Left forelimb (tissue), 1 donor: ENCODE measurements around the gene CHD5.

Source experiments
- DNase-seq: peaks from one replicate; pipeline ENCODE4 v3.0.0-alpha.2; 2018; ENCODE audit warnings: low spot score

The CHD5 gene

DNA sequence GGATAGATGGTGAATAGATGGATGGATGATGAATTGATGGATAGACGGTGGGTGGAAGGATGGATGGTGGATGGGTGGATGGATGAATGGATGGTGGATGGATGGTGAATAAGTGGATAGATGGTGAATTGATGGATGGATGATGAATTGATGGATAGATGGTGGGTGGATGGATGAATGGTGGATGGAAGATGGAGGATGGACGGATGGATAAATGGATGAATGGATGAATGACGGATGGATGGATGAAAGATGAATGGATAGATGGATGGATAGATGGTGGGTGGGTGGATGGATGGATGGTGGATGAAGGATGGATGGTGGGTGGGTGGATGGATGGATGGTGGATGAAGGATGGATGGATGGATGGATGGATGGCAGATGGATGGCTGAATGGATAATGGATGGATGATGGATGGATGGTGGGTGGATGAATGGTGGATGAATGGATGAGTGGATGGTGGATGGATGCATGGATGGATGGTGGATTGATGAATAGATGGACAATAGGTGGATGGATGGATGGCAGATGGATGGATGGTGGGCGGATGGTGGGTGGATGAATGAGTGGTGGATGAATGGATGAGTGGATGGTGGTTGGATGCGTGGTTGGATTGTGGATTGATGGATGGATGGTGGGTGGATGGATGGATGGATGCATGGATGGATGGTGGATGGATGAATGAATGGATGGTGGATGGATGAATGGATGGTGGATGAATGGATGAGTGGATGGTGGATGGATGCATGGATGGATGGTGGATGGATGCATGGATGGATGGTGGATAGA lies 5.3 kb downstream of the CHD5 start:
- no peak for DNase-seq

- no peak for DNase-seq
These were observed 7.6 kb downstream of the CHD5 start for GRCh38 chr1:6172549-6172948.

DNA sequence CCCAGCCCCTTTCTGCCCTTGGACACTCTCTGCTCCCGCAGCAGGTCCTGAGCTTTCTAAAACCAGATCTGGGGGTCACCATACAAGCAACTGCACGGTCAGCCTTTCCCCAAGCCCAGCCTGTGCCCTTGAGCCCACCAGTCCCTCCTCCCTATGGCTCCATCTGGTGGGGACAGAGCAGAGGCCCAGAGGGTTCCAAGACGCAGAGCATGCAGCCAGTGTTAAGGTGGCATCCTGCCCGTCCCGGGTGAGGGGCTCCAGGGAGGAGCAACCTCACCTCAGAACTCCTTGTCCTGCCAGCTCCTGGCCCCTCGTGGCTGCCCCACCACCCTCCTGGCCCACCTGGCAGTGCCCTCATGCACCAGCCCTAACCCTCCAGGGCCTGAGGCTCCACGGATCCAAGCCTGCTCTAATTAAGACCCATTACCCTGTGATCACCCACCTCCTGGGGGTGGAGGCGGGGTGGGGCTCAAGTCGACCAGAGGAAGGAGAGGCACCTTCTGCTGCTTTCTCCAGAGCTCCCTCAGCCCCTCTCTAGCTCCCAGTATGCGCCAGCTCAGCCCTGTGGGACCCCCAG lies 8.5 kb downstream of the CHD5 start:
- no peak for DNase-seq

DNA sequence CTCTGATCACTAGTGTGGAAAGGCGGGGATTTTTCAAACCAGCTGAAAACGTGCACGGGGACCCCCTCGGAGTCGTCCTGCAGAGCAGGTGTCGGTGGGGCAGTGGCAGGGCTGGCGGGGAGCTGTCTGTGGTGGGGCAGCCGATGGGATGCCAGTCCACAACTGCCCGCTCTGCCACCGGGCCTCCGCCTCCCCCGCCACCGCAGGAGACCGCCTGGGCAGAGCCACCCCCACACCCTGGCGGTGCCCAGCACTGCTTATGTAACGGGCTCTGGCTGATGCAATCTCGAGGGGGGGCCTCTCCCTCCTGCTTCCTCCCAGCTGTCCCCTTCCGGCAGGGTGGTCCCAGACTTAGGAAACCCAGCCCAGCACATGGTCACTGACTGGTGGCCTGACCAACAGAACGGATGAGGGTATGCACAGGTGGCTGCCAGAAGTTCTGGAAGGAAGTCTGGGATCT lies 9.3 kb downstream of the CHD5 start:
- no peak for DNase-seq

GRCh38 chr1:6170116-6170741 lies 9.9 kb downstream of the CHD5 start:
- no peak for DNase-seq

GRCh38 chr1:6168947-6169586 lies 11.1 kb downstream of the CHD5 start:
- DNase-seq: no peak

DNA sequence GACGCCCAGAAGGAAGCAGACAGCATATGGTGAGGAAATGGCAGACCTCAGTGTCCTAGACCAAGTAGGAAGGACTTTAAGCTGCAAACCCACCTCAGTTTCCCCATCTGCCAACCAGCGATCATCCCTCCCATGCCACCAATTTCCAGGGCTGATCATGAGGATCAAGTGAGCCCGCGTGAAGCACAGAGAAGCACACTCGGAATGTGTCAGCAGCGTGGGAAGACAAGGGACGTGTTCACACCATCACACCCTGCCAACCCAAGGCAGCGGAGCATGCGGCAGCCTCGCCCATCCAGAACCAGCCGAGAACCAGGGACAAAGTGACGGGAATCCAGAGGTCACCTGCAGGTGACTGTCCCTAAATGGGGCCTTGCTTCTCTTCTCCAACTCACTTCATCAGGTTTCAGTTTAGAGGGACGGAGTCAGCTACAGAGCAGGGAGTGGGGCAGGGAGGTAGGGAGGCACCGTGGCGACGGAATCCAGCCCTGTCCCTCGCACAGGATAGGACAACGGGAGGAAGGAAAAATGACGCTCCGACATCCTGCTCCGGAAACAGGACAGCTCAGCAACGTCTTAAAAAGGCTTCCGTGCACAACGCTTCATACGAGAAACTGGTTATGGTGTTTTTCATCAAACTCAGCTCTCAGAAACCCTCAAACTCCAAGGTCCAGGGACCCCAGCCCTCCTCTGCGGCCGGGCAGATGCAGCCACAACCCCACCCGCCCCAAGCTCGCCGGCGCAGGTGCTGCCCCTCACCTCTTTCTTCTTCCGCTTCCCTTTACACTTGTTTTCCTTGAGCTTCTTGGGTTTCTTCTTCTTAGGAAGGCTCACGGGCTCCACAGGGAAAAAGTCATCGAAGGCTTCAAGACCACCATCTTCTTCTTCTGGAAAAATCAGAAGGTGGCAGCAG lies 12.5 kb downstream of the CHD5 start:
- no peak for DNase-seq

DNA sequence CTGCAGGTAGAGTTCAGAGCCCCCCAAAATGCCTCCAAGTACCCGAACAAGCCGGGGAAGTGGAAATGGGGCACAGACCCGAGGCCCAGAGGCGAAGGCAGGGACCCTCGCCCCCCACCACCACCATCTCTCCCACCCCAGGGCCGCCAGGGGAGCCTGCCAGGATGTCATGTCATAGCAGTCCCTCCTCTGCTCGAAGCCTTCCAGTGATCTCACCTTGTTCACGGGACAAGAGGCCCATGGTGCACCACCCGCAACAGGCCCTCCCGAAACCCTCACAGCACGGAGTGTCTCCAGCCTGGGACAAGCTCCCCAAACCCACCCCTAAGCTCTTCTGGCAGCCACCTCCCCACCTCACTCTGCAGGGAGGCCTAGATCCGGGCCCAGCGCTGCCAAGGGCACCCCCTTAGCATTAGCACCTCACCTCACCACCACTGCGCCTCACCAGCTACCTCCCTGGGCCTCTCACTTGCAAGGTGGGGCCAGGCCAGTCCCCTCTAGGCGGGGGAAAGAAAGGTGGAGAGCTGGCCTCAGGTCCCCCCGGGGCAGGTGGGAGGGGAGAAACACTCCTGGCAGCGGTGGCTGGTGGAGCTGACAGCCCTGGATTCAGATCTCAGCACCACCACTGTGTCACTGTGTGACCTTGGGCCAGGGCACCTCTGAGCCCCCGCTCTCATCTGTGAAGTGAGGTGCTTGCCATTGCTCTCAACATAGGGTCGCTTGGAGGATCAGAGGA lies 13.3 kb downstream of the CHD5 start:
- DNase-seq: no peak

GRCh38 chr1:6166221-6166620 lies 13.9 kb downstream of the CHD5 start:
- no peak for DNase-seq

DNA sequence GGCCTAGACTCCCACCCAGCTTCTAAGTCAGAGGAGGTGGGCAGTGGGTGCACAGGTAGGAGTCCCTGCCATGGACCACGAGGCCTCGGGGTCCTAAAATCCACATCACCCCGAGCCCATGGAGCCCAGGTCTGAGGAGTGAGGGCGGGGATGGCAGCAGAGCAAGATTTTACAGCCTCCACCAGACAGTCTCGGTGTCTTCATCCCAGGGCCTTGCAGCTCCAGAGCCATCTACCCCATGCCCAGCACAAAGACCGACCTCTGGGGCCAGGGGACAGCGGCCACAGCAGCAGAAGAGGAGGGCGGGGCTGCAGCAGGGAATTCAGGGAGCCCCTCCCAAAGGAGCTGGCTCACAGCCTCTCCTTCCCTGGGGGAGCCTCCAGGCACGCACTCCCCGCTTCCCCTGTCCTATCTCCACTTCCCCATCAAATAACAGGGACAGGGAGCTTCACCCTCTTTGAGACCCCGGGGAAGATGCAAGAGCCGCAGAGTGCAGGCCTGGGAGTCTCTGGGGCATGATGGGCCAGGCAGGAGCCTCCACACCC lies 14.6 kb downstream of the CHD5 start:
- no peak for DNase-seq

DNA sequence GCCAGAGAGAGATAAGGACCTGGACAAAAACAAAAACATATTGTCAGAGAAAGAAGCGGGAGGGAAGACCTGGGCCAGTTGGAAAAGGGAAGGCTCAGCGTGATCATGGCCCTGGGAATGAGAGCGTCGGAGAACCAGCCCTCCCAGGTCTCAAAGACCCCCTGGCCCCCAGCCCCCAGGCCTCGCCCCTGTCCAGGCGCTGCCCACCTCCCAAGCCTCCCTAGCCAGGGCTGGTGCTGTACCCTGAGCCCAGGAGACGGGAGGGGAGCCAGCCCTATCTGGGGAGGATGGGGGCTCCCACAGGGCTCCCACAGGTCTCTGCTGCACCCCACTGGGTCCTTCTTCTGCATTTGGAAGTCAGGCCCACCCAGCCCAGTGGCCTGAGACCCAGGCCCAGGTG lies 15.1 kb downstream of the CHD5 start:
- DNase-seq: no peak

- DNase-seq: no peak
These were observed 16.0 kb downstream of the CHD5 start for GRCh38 chr1:6163973-6164617.

DNA sequence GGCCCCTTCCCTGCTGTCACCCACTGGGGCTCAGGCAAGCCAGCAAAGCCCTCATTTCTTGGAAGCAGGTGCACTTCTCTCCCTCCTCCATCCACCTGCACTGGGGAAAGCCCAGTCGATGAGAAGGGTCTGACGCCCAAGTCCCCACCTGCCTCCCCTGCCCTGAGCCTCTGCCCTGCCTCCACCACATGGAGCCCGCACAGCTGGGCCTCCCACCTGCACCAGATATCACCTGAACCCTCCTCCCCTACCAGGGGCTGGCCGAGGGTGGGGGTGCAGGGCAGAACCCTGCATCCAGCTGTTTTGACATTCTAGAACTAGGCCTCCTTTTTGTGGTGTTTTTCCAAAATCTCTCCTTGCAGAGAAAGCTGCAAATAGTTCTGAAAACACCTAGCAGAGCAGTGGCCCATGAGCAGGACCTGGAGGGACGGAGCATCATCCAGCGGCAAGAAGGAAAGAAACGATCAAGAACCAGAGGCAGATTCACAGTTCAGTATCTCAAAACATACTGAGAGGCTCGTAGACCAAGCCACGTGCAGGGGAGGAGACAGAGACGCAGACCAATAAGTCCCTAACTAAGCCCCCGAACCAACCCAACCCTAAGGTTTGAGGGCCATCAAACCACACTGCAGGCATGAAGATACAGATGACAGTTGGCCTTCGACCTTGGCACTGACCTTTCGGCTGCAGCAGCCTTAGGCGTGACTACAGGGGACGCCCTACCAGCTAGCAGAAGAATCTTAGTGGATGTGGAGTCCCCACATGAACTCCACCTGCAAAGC lies 16.7 kb downstream of the CHD5 start:
- DNase-seq: no peak

DNA sequence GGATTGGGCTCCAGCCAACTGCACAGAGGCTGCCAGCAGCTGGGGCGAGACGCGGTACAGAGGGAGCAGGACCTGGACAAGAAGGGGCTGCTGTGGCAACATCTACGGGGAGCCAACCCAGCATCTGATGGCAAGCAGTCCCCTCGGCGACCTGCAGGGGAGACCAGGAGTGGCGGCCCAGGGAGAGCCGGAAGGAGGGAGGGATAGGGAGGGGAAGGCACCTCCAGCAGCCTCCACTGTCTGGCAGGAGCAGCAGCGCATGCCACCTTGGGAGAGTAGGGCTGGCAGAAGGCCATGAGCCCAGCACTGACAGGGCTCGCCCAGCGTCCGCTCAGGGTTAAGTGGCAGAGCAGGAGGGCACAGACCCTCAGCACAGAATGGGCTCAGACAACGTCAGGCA lies 17.3 kb downstream of the CHD5 start:
- DNase-seq: no peak

GRCh38 chr1:6162341-6162740 lies 17.8 kb downstream of the CHD5 start:
- DNase-seq: no peak

GRCh38 chr1:6158181-6158580 lies 21.9 kb downstream of the CHD5 start:
- DNase-seq: no peak

DNA sequence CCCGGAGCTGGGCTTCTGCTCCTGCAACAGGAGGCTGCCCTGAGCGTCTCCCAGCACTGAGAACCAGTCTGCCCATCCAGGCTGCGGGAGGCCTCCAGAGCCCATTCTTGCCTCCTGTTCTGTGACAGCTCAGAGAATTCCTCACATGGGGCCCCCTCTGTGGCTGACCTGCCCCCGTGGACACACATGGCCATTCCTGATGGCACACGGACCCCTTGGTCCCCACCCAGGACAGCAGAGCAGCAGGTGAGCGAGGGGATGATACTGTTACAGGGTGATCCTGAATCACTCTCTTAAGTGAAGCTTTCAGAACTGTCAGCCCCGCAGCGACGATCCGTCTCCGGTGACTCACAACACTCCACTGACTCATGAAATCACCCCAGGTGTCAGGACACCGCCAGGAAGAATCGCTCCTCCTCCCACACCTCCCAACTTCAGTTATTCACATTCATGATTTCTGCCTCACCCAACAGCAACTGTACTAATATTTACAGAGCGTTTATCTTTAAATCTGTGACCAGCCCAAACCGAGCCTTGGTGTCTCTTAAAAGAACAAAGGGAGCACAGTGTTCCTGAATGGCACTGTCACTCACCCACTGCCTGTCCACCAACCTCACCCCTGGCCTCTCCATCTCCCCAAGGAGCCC lies 22.5 kb downstream of the CHD5 start:
- DNase-seq: no peak

- no peak for DNase-seq
These were observed 23.0 kb downstream of the CHD5 start for GRCh38 chr1:6157132-6157527.
